Measurements from ENCODE around the gene SUSD6. TPM values are rescaled to one million over a fixed set of nuclear protein-coding genes. Genes with fewer than 3 reads are reported as not detected.

The SUSD6 gene
- polyA plus RNA-seq, 1 of the 3 experiments (the other 2 are of a cell fraction): 8.5 TPM

DNA sequence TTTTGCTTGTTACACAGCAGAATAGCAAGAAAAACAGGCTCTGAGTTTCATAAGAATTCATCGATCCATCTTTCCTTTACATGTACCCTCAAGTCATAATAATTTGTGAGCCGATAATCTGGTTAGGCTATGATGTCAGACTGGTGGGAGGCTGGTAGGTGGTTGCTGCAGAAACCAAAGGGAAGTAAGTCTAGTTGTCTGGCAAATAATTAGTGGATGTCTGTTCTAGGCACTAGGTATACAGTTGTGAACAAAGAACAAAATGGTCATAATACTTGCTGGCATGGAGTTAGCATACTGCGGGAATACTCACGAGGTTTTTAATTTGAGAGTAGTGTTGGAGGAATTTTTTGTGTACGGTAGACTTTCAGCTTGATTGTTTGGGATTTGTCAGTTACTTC lies 8.8 kb downstream of the SUSD6 start:
- Histone ChIP-seq H3K36me3 (replicated peaks in 1 of 2; ENCODE audit: control insufficient read depth in 1 of 2, insufficient read depth in 2 of 2, low read length in 1 of 2) (no peaks in the 10 kb centered on the region), H3K27ac (ENCODE audit: low read depth in 2 of 2, low read length in 1 of 2) (no peak overlapping the region), H3K4me1 (ENCODE audit: control insufficient read depth in 1 of 2, insufficient read depth in 2 of 2, low read depth in 1 of 2, low read length in 1 of 2) (peaks cover 10 to 12% of the 10 kb centered on the region in 2 experiments; a peak in 3 of 4 replicates), H3K4me3 (ENCODE audit: low read depth in 2 of 2, low read length in 1 of 2) (no peak overlapping the region), H3K9me2 (no peaks in the 10 kb centered on the region), H3K79me2 (ENCODE audit: insufficient read depth) (peaks cover 58% of the 10 kb centered on the region), H3F3A (replicated peaks; ENCODE audit: insufficient read depth) (peaks cover 11% of the 10 kb centered on the region), H4K20me1 (ENCODE audit: insufficient read depth) (no peaks in the 10 kb centered on the region), H3K9me3 (no peaks in the 10 kb centered on the region), H3K4me2 (no peak overlapping the region), H2AFZ (ENCODE audit: low read depth) (no peak overlapping the region), H3K9ac (no peak overlapping the region), H3K27me3 (ENCODE audit: insufficient read depth) (no peaks in the 10 kb centered on the region)
- ChIA-PET CTCF (no interaction called here), POLR2A (no interaction called here)
- no peak for DNase-seq
- TF ChIP-seq ELF1 (IDR thresholded peaks at IDR 0.05) (no peak), FOSL2 (IDR thresholded peaks at IDR 0.05; ENCODE audit: borderline replicate concordance, low read depth) (no peak), MEF2A (IDR thresholded peaks at IDR 0.05; ENCODE audit: borderline replicate concordance, low read depth) (no peak), RXRA (IDR thresholded peaks at IDR 0.05; ENCODE audit: borderline replicate concordance, low read depth) (no peak), FOXJ3 (CRISPR knock-in tag; IDR thresholded peaks at IDR 0.05) (no peak), MXI1 (IDR thresholded peaks at IDR 0.05; ENCODE audit: low read depth, low read length) (no peak), RCOR1 (IDR thresholded peaks at IDR 0.05; ENCODE audit: low read length) (no peak), SIN3A (IDR thresholded peaks at IDR 0.05; ENCODE audit: borderline replicate concordance, low read depth, low read length) (no peak), JUND (IDR thresholded peaks at IDR 0.05) (no peak)
- TF ChIP-seq, protein P1, sequence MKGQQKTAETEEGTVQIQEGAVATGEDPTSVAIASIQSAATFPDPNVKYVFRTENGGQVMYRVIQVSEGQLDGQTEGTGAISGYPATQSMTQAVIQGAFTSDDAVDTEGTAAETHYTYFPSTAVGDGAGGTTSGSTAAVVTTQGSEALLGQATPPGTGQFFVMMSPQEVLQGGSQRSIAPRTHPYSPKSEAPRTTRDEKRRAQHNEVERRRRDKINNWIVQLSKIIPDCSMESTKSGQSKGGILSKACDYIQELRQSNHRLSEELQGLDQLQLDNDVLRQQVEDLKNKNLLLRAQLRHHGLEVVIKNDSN (IDR thresholded peaks at IDR 0.05; ENCODE audit: borderline replicate concordance, low read depth): no peak
- TF ChIP-seq, protein P2, sequence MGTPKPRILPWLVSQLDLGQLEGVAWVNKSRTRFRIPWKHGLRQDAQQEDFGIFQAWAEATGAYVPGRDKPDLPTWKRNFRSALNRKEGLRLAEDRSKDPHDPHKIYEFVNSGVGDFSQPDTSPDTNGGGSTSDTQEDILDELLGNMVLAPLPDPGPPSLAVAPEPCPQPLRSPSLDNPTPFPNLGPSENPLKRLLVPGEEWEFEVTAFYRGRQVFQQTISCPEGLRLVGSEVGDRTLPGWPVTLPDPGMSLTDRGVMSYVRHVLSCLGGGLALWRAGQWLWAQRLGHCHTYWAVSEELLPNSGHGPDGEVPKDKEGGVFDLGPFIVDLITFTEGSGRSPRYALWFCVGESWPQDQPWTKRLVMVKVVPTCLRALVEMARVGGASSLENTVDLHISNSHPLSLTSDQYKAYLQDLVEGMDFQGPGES (IDR thresholded peaks at IDR 0.05; ENCODE audit: low read depth, low read length): no peak
- TF ChIP-seq, protein P3, sequence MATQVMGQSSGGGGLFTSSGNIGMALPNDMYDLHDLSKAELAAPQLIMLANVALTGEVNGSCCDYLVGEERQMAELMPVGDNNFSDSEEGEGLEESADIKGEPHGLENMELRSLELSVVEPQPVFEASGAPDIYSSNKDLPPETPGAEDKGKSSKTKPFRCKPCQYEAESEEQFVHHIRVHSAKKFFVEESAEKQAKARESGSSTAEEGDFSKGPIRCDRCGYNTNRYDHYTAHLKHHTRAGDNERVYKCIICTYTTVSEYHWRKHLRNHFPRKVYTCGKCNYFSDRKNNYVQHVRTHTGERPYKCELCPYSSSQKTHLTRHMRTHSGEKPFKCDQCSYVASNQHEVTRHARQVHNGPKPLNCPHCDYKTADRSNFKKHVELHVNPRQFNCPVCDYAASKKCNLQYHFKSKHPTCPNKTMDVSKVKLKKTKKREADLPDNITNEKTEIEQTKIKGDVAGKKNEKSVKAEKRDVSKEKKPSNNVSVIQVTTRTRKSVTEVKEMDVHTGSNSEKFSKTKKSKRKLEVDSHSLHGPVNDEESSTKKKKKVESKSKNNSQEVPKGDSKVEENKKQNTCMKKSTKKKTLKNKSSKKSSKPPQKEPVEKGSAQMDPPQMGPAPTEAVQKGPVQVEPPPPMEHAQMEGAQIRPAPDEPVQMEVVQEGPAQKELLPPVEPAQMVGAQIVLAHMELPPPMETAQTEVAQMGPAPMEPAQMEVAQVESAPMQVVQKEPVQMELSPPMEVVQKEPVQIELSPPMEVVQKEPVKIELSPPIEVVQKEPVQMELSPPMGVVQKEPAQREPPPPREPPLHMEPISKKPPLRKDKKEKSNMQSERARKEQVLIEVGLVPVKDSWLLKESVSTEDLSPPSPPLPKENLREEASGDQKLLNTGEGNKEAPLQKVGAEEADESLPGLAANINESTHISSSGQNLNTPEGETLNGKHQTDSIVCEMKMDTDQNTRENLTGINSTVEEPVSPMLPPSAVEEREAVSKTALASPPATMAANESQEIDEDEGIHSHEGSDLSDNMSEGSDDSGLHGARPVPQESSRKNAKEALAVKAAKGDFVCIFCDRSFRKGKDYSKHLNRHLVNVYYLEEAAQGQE (IDR thresholded peaks at IDR 0.05; ENCODE audit: low read depth, low read length): no peak
- WGBS (ENCODE audit: low lambda C conversion rate): 97% methylated on average over 5 of the region's 5 CpGs

DNA sequence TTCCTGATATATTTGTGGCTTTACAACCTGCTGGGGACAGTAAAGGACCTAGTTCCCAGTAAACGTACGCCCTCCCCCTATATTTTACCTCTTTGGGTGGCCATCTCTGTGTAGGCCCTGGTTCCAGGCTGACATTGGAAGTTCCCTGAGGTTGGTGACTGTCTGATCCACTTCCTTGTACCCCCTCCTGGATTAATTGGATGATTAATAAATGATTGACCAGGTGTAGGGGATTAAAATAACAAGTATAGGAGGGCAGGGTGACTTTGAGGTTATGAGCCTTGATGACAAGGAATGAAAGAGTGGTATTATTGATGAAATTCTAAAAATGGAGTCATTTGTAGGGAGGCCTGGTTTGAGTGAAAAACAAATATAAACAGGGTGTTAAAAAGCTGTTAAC lies 9.6 kb downstream of the SUSD6 start:
- CTCF ChIA-PET: interaction anchor here (1.6 to 1.9 kb wide), 2 partner anchors 8 to 16 kb away, joined by 3 to 5 read pairs; no protein-coding TSS in a partner anchor
- TF ChIP-seq RCOR1 (IDR thresholded peaks at IDR 0.05; ENCODE audit: low read length) (no peak), TEAD4 (IDR thresholded peaks at IDR 0.05; ENCODE audit: borderline replicate concordance, insufficient read depth) (no peak), RAD21 (IDR thresholded peaks at IDR 0.05; ENCODE audit: low read length) (no peak), MXI1 (IDR thresholded peaks at IDR 0.05; ENCODE audit: low read depth, low read length) (no peak), RXRA (IDR thresholded peaks at IDR 0.05; ENCODE audit: borderline replicate concordance, low read depth) (no peak), NRF1 (IDR thresholded peaks at IDR 0.05; ENCODE audit: low read depth, low read length) (no peak), POLR2AphosphoS5 (IDR thresholded peaks at IDR 0.05; ENCODE audit: low read depth, low read length) (no peak), GABPA (IDR thresholded peaks at IDR 0.05; ENCODE audit: low read depth) (no peak)
- TF ChIP-seq, protein P3 (IDR thresholded peaks at IDR 0.05; ENCODE audit: low read depth, low read length): no peak

More for the DNA sequence above, 9.6 kb downstream of the SUSD6 start:
- Histone ChIP-seq H2AFZ (ENCODE audit: low read depth) (no peak overlapping the region), H3K27ac (ENCODE audit: low read depth in 2 of 2, low read length in 1 of 2) (no peak overlapping the region), H3K79me2 (ENCODE audit: insufficient read depth) (peaks cover 58% of the 10 kb centered on the region), H4K20me1 (ENCODE audit: insufficient read depth) (no peaks in the 10 kb centered on the region), H3K9ac (no peak overlapping the region), H3K4me1 (ENCODE audit: control insufficient read depth in 1 of 2, insufficient read depth in 2 of 2, low read depth in 1 of 2, low read length in 1 of 2) (peaks cover 12% of the 10 kb centered on the region in 2 experiments; a peak in 3 of 4 replicates), H3K9me3 (no peaks in the 10 kb centered on the region), H3K4me3 (ENCODE audit: low read depth in 2 of 2, low read length in 1 of 2) (no peak overlapping the region), H3K9me2 (no peaks in the 10 kb centered on the region), H3F3A (replicated peaks; ENCODE audit: insufficient read depth) (peaks cover 8% of the 10 kb centered on the region), H3K27me3 (ENCODE audit: insufficient read depth) (no peaks in the 10 kb centered on the region), H3K4me2 (no peak overlapping the region), H3K36me3 (replicated peaks in 1 of 2; ENCODE audit: control insufficient read depth in 1 of 2, insufficient read depth in 2 of 2, low read length in 1 of 2) (no peaks in the 10 kb centered on the region)
- WGBS (ENCODE audit: low lambda C conversion rate): 92% methylated on average over 2 of the region's 2 CpGs
- POLR2A ChIA-PET: no interaction called here
- DNase-seq: no peak
